ENCODE data around the gene SLX4IP. TPM values are rescaled to one million over a fixed set of nuclear protein-coding genes. Genes with fewer than 3 reads are reported as not detected.

SLX4IP gene
- total and polyA plus RNA-seq, 2 of the 13 experiments (the other 11 are each of a cell fraction or from before 2014, with no cell fraction given): 3.6 to 7.3 TPM

DNA sequence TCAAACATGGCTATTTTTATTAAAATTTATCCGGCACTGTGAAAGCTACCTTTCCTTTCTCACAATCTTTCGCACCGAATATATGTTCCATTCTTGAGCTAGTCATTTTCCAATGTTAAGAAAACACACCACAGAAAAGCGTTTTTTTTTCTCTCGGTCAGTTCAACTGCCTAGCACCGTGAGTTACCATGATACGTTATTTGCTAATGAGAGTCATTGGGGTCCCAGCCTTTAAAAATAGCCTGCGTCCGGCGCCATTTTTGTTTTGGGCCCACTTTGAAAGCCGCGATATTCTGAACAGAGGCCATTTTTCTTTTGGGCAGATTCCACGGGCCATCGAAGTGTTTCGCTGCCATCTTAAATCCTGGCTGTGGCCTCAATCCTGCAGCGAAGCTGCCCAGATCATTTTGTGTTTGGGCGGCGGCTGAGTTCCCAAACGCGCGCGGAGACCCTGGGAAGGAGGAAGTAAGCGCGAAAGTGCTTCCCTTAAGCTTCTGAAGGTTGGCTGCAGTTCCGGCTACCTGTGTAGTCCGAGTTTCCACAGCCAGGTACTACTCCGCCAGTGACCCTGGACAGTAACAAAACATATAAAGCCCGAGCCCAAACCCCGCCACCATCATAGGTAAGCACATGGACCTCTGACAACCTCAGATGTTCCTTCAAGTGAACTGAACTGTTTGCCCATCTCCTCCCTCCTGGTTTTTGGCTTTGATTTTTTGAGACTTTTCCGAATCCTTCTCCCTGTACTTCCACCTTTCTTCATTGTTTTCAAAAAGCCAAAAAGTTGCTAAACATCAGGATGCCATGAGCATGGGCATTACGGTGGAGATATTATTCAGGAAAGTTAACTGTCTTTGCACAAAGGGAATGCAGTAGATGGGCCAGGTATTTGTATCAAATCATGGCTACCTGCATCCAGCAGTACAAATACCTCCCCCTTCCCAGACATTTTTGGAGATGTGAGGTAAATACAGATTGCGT lies at the start of gene SLX4IP (continued):
- TF ChIP-seq HNF4A (CRISPR knock-in tag; IDR thresholded peaks at IDR 0.05): no peak
- TF ChIP-seq NFKB2 (CRISPR knock-in tag; IDR thresholded peaks at IDR 0.05; ENCODE audit: borderline replicate concordance): no peak
- TF ChIP-seq, protein P1, sequence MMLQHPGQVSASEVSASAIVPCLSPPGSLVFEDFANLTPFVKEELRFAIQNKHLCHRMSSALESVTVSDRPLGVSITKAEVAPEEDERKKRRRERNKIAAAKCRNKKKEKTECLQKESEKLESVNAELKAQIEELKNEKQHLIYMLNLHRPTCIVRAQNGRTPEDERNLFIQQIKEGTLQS (CRISPR knock-in tag; IDR thresholded peaks at IDR 0.05): 0 out of 2 replicates have a peak, but pooled peaks have one; percentile 3
- TF ChIP-seq, protein P2, sequence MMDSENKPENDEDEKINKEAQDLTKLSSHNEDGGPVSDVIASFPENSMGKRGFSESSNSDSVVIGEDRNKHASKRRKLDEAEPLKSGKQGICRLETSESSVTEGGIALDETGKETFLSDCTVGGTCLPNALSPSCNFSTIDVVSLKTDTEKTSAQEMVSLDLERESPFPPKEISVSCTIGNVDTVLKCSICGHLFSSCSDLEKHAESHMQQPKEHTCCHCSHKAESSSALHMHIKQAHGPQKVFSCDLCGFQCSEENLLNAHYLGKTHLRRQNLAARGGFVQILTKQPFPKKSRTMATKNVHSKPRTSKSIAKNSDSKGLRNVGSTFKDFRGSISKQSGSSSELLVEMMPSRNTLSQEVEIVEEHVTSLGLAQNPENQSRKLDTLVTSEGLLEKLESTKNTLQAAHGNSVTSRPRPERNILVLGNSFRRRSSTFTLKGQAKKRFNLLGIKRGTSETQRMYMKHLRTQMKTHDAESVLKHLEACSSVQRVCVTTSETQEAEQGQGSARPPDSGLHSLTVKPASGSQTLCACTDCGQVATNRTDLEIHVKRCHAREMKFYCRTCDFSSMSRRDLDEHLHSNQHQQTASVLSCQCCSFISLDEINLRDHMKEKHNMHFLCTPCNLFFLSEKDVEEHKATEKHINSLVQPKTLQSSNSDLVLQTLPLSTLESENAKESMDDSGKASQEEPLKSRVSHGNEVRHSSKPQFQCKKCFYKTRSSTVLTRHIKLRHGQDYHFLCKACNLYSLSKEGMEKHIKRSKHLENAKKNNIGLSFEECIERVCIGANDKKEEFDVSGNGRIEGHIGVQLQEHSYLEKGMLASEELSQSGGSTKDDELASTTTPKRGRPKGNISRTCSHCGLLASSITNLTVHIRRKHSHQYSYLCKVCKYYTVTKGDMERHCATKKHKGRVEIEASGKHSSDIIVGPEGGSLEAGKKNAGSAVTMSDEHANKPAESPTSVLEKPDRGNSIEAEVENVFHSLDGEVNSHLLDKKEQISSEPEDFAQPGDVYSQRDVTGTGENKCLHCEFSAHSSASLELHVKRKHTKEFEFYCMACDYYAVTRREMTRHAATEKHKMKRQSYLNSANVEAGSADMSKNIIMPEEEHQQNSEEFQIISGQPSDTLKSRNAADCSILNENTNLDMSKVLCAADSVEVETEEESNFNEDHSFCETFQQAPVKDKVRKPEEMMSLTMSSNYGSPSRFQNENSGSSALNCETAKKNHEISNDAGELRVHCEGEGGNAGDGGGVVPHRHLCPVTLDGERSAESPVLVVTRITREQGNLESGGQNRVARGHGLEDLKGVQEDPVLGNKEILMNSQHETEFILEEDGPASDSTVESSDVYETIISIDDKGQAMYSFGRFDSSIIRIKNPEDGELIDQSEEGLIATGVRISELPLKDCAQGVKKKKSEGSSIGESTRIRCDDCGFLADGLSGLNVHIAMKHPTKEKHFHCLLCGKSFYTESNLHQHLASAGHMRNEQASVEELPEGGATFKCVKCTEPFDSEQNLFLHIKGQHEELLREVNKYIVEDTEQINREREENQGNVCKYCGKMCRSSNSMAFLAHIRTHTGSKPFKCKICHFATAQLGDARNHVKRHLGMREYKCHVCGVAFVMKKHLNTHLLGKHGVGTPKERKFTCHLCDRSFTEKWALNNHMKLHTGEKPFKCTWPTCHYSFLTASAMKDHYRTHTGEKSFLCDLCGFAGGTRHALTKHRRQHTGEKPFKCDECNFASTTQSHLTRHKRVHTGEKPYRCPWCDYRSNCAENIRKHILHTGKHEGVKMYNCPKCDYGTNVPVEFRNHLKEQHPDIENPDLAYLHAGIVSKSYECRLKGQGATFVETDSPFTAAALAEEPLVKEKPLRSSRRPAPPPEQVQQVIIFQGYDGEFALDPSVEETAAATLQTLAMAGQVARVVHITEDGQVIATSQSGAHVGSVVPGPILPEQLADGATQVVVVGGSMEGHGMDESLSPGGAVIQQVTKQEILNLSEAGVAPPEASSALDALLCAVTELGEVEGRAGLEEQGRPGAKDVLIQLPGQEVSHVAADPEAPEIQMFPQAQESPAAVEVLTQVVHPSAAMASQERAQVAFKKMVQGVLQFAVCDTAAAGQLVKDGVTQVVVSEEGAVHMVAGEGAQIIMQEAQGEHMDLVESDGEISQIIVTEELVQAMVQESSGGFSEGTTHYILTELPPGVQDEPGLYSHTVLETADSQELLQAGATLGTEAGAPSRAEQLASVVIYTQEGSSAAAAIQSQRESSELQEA (CRISPR knock-in tag; IDR thresholded peaks at IDR 0.05; ENCODE audit: not compliant biosample characterization): no peak
- peak; percentile 16; the same call in 1 of the 2 replicates for TF ChIP-seq ZNF451 (CRISPR knock-in tag; IDR thresholded peaks at IDR 0.05)
- TF ChIP-seq TEAD2 (CRISPR knock-in tag; IDR thresholded peaks at IDR 0.05): no peak
- TF ChIP-seq GABPB1 (CRISPR knock-in tag; IDR thresholded peaks at IDR 0.05): peak; percentile 92
- peak; percentile 33; the same call in 1 of the 2 replicates for TF ChIP-seq ZNF609 (CRISPR knock-in tag; IDR thresholded peaks at IDR 0.05; ENCODE audit: borderline replicate concordance)
- TF ChIP-seq TCF7L2 (IDR thresholded peaks at IDR 0.05; ENCODE audit: low read depth, low read length): no peak
- TF ChIP-seq HES4 (CRISPR knock-in tag; IDR thresholded peaks at IDR 0.05; ENCODE audit: borderline replicate concordance): 0 out of 2 replicates have a peak, but pooled peaks have one; percentile 32
- peak; percentile 60; the same call in 1 of the 2 replicates for TF ChIP-seq MNT (IDR thresholded peaks at IDR 0.05)
- TF ChIP-seq RORA (CRISPR knock-in tag; IDR thresholded peaks at IDR 0.05): 0 out of 2 replicates have a peak, but pooled peaks have one; percentile 66
